WTC11 (cell line): ENCODE data around the gene NELL2. TPM values are rescaled to one million over a fixed set of nuclear protein-coding genes. Genes with fewer than 3 reads are reported as not detected.

ENCODE experiments used
- ATAC-seq: fragments of 200-7000 bp; cut with Tn5 transposase; 2 replicates; pipeline ENCODE4 v1.10.0; 2021; ENCODE audit warnings: mild to moderate bottlenecking, moderate library complexity
- CTCF ChIA-PET: fragments of 300-600 bp; sonication (Branson Sonifier 250); formaldehyde crosslinking; loops from one replicate; lab custom pipeline; 2021; ENCODE audit warnings: antibody characterized with exemption; lab: Charles Lee
- POLR2A ChIA-PET: fragments of 350-600 bp; sonication (Branson Sonifier 250); formaldehyde crosslinking; loops from one replicate; lab custom pipeline; 2021; ENCODE audit warnings: antibody characterized with exemption; lab: Charles Lee
- DNase-seq: peaks from one replicate; pipeline ENCODE4 v3.0.0; 2021; ENCODE audit warnings: low spot score
- H3K27ac Mint-ChIP-seq: 2 replicates; pipeline ENCODE4 v1.8.0; 2021; ENCODE audit warnings: mixed read lengths
- H3K27me3 Mint-ChIP-seq: 2 replicates; pipeline ENCODE4 v1.8.0; 2021; ENCODE audit warnings: low read depth, mild to moderate bottlenecking, moderate library complexity, mixed read lengths
- H3K36me3 Mint-ChIP-seq: 2 replicates; pipeline ENCODE4 v1.8.0; 2021; ENCODE audit warnings: mixed read lengths
- H3K4me1 Mint-ChIP-seq: 2 replicates; pipeline ENCODE4 v1.8.0; 2022; ENCODE audit warnings: mixed read lengths
- H3K4me3 Mint-ChIP-seq: 2 replicates; pipeline ENCODE4 v1.8.0; 2021; ENCODE audit warnings: mild to moderate bottlenecking, moderate library complexity, mixed read lengths
- H3K9me3 Mint-ChIP-seq: 2 replicates; pipeline ENCODE4 v1.8.0; 2021; ENCODE audit warnings: mixed read lengths
- CREB1 ChIP-seq: sonication (generic); formaldehyde crosslinking; IDR thresholded peaks from 2 replicates; pipeline ENCODE4 v1.8.0; 2023; ENCODE audit warnings: mild to moderate bottlenecking, missing genetic modification reagents
- EMX1 ChIP-seq: fragments of 250-450 bp; sonication (Bioruptor Pico); IDR thresholded peaks from 2 replicates; pipeline ENCODE4 v1.8.0; 2021; ENCODE audit warnings: mild to moderate bottlenecking
- ETV6 ChIP-seq: sonication (generic); formaldehyde crosslinking; IDR thresholded peaks from 2 replicates; pipeline ENCODE4 v1.8.1; 2022; ENCODE audit warnings: mild to moderate bottlenecking, missing genetic modification reagents
- FOXJ3 ChIP-seq: sonication (generic); formaldehyde crosslinking; IDR thresholded peaks from 2 replicates; pipeline ENCODE4 v1.9.0; 2021; ENCODE audit warnings: missing genetic modification reagents, mild to moderate bottlenecking, borderline replicate concordance
- GRHL2 ChIP-seq: fragments of 250-450 bp; sonication (Bioruptor Pico); IDR thresholded peaks from 2 replicates; pipeline ENCODE4 v1.8.0; 2022; ENCODE audit warnings: mild to moderate bottlenecking, moderate library complexity; ENCODE audit not compliant: insufficient replicate concordance, severe bottlenecking
- HMGA2 ChIP-seq: fragments of 250-450 bp; sonication (Bioruptor Pico); IDR thresholded peaks from 2 replicates; pipeline ENCODE4 v1.4.0; 2021; ENCODE audit warnings: mild to moderate bottlenecking, moderate library complexity
- KAT7 ChIP-seq: sonication (generic); formaldehyde crosslinking; IDR thresholded peaks from 2 replicates; pipeline ENCODE4 v1.8.1; 2023; ENCODE audit warnings: missing genetic modification reagents, mild to moderate bottlenecking, borderline replicate concordance
- NFYB ChIP-seq: sonication (generic); formaldehyde crosslinking; conservative IDR thresholded peaks from 2 replicates; pipeline ENCODE4 v1.8.0; 2022; ENCODE audit warnings: low read depth, missing genetic modification reagents
- PRRX2 ChIP-seq: fragments of 250-450 bp; sonication (Bioruptor Pico); IDR thresholded peaks from 2 replicates; pipeline ENCODE4 v1.8.0; 2021; ENCODE audit warnings: mild to moderate bottlenecking
- TEAD1 ChIP-seq: sonication (generic); formaldehyde crosslinking; IDR thresholded peaks from 2 replicates; pipeline ENCODE4 v1.8.0; 2022; ENCODE audit warnings: mild to moderate bottlenecking, missing genetic modification reagents
- TEAD4 ChIP-seq: sonication (generic); formaldehyde crosslinking; IDR thresholded peaks from 2 replicates; pipeline ENCODE4 v1.8.0; 2022; ENCODE audit warnings: mild to moderate bottlenecking, missing genetic modification reagents
- ZNF121 ChIP-seq: sonication (generic); formaldehyde crosslinking; IDR thresholded peaks from 2 replicates; pipeline ENCODE4 v1.8.0; 2023; ENCODE audit warnings: missing genetic modification reagents
- ZNF219 ChIP-seq: sonication (generic); formaldehyde crosslinking; IDR thresholded peaks from 2 replicates; pipeline ENCODE4 v1.8.0; 2023; ENCODE audit warnings: missing genetic modification reagents, mild to moderate bottlenecking, borderline replicate concordance
- ZNF396 ChIP-seq: fragments of 250-450 bp; sonication (Bioruptor Pico); IDR thresholded peaks from 2 replicates; pipeline ENCODE4 v1.8.0; 2021; ENCODE audit warnings: mild to moderate bottlenecking, moderate library complexity, borderline replicate concordance
- total RNA-seq: library from RNA; stranded (reverse); gene quantifications from 3 replicates; pipeline ENCODE4 v1.2.3, GENCODE V29; 2021
- TF ChIP-seq, protein P1 (sequence below): sonication (generic); formaldehyde crosslinking; IDR thresholded peaks from 2 replicates; pipeline ENCODE4 v1.8.1; 2023; ENCODE audit warnings: mild to moderate bottlenecking, missing genetic modification reagents, moderate library complexity
- TF ChIP-seq, protein P2 (sequence below): sonication (generic); formaldehyde crosslinking; IDR thresholded peaks from 2 replicates; pipeline ENCODE4 v1.8.1; 2022; ENCODE audit warnings: missing genetic modification reagents, borderline replicate concordance
- TF ChIP-seq, protein P3 (sequence below): fragments of 250-450 bp; sonication (Bioruptor Pico); conservative IDR thresholded peaks from 2 replicates; pipeline ENCODE4 v1.9.0; 2021; ENCODE audit warnings: mild to moderate bottlenecking
- TF ChIP-seq, protein P4 (sequence below): sonication (generic); formaldehyde crosslinking; IDR thresholded peaks from 2 replicates; pipeline ENCODE4 v1.8.0; 2022; ENCODE audit warnings: mild to moderate bottlenecking, missing genetic modification reagents
- TF ChIP-seq, protein P5 (sequence below): fragments of 200-600 bp; IDR thresholded peaks from 2 replicates; pipeline ENCODE4 v1.8.0; 2022; ENCODE audit warnings: antibody characterized with exemption
- TF ChIP-seq, protein P6 (sequence below): sonication (generic); formaldehyde crosslinking; IDR thresholded peaks from 2 replicates; pipeline ENCODE4 v1.8.1; 2022; ENCODE audit warnings: low read depth, missing genetic modification reagents, borderline replicate concordance
- TF ChIP-seq, protein P7 (sequence below): sonication (generic); formaldehyde crosslinking; IDR thresholded peaks from 2 replicates; pipeline ENCODE4 v1.8.0; 2023; ENCODE audit warnings: missing genetic modification reagents, mild to moderate bottlenecking, borderline replicate concordance

The NELL2 gene
- total RNA-seq, 1 experiment from 2014 or later: 37.4 TPM

DNA sequence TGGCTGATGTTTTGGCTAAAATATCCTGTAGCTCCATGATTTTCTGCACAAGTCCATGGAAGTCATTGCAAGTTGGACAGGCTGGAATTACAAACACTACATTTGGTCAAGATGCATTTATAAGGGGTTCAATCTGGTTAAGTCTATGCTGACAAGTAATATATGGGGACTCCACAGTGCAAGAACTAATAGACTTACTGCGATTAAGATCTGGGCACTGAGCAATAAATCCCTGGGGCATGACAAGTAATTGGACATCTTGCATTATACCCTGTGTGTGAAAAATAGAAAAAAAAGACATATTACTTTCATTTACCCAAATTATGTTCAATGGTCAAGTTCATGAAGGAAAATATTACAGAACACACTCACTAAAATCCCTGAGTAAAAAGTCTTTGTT lies 99.1 kb downstream of the NELL2 start:
- ChIA-PET CTCF (no interaction called here), POLR2A (no interaction called here)
- no peak overlapping the region for H3K27ac Mint-ChIP-seq
- H3K9me3 Mint-ChIP-seq: peaks cover 22% of the 10 kb centered on the region
- no peak overlapping the region for H3K4me3 Mint-ChIP-seq
- no peak for DNase-seq
- ATAC-seq: no peak
- TF ChIP-seq KAT7 (CRISPR knock-in tag) (no peak), HMGA2 (CRISPR knock-in tag) (no peak), EMX1 (CRISPR knock-in tag) (no peak), ZNF396 (CRISPR knock-in tag) (no peak), TEAD1 (CRISPR knock-in tag) (no peak), PRRX2 (CRISPR knock-in tag) (no peak)
- TF ChIP-seq, protein P1, sequence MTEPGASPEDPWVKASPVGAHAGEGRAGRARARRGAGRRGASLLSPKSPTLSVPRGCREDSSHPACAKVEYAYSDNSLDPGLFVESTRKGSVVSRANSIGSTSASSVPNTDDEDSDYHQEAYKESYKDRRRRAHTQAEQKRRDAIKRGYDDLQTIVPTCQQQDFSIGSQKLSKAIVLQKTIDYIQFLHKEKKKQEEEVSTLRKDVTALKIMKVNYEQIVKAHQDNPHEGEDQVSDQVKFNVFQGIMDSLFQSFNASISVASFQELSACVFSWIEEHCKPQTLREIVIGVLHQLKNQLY: no peak
- TF ChIP-seq, protein P2, sequence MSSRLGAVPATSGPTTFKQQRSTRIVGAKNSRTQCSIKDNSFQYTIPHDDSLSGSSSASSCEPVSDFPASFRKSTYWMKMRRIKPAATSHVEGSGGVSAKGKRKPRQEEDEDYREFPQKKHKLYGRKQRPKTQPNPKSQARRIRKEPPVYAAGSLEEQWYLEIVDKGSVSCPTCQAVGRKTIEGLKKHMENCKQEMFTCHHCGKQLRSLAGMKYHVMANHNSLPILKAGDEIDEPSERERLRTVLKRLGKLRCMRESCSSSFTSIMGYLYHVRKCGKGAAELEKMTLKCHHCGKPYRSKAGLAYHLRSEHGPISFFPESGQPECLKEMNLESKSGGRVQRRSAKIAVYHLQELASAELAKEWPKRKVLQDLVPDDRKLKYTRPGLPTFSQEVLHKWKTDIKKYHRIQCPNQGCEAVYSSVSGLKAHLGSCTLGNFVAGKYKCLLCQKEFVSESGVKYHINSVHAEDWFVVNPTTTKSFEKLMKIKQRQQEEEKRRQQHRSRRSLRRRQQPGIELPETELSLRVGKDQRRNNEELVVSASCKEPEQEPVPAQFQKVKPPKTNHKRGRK: no peak
- TF ChIP-seq, protein P3, sequence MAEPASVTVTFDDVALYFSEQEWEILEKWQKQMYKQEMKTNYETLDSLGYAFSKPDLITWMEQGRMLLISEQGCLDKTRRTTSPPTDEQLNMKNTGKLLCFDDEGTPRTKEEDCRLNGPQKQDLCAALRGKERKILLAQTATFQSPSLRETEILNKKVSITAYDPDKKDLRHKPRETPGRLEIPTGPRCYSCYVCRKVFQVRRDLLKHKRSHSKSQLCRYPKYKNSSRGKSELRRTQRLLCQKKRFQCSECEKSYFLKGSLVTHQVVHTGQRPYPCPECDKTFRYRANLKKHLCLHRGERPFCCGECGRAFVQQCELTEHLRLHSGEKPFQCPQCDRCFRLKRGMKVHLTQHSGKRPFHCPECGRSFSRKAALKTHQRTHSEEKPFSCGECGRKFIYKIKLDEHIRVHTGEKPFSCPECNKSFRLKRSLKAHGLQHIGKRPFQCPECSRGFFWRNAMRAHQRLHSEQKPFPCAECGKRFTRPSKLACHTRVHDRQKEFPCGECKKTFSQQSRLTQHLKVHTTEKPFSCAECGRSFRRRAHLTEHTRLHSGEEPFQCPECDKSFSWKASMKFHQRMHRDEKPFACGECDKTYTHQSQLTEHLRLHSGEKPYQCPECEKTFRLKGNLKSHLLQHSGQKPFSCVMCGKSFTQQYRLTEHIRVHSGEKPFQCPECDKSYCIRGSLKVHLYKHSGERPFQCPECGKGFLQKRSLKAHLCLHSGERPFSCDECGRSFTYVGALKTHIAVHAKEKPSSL (CRISPR knock-in tag): no peak
- peaks cover 18% of the 10 kb centered on the region for H3K36me3 Mint-ChIP-seq
- peaks cover 6% of the 10 kb centered on the region for H3K4me1 Mint-ChIP-seq
- H3K27me3 Mint-ChIP-seq: no peaks in the 10 kb centered on the region

DNA sequence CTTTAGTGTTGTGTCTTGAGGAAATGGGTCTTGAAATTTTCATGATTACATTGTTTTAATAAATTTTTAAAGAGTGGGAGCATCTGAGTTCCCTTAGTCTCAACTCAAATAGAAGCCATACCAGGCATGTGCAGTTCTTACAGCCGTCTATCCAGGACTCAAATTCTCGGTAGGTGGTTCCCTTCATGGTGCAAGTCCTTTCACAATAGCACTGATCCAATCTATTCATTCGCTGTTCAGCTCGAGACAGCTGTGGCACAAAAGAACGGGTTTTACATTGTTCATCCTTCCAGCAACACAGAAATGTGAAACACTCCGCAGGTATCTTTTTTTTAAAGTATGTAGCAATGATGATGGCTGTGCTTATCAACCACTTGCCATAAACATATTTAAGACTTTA lies 100.2 kb downstream of the NELL2 start:
- no peaks in the 10 kb centered on the region for H3K27me3 Mint-ChIP-seq
- H3K9me3 Mint-ChIP-seq: peaks cover 11% of the 10 kb centered on the region
- H3K4me1 Mint-ChIP-seq: peaks cover 18% of the 10 kb centered on the region
- POLR2A ChIA-PET: no interaction called here
- H3K36me3 Mint-ChIP-seq: peaks cover 9% of the 10 kb centered on the region
- CTCF ChIA-PET: interaction anchor here (2.1 kb wide), 1 partner anchor 99 kb away, joined by 23 read pairs; the partner anchor contains the start of gene NELL2
- DNase-seq: no peak
- H3K27ac Mint-ChIP-seq: no peak overlapping the region
- no peak overlapping the region for H3K4me3 Mint-ChIP-seq
- no peak for ATAC-seq
- TF ChIP-seq, protein P4, sequence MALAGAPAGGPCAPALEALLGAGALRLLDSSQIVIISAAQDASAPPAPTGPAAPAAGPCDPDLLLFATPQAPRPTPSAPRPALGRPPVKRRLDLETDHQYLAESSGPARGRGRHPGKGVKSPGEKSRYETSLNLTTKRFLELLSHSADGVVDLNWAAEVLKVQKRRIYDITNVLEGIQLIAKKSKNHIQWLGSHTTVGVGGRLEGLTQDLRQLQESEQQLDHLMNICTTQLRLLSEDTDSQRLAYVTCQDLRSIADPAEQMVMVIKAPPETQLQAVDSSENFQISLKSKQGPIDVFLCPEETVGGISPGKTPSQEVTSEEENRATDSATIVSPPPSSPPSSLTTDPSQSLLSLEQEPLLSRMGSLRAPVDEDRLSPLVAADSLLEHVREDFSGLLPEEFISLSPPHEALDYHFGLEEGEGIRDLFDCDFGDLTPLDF (CRISPR knock-in tag): no peak
- TF ChIP-seq ZNF121 (no peak), CREB1 (CRISPR knock-in tag) (no peak), GRHL2 (CRISPR knock-in tag) (no peak), FOXJ3 (CRISPR knock-in tag) (no peak), NFYB (CRISPR knock-in tag) (no peak), ZNF219 (CRISPR knock-in tag) (no peak), ETV6 (no peak), TEAD4 (CRISPR knock-in tag) (no peak)
- TF ChIP-seq, protein P5, sequence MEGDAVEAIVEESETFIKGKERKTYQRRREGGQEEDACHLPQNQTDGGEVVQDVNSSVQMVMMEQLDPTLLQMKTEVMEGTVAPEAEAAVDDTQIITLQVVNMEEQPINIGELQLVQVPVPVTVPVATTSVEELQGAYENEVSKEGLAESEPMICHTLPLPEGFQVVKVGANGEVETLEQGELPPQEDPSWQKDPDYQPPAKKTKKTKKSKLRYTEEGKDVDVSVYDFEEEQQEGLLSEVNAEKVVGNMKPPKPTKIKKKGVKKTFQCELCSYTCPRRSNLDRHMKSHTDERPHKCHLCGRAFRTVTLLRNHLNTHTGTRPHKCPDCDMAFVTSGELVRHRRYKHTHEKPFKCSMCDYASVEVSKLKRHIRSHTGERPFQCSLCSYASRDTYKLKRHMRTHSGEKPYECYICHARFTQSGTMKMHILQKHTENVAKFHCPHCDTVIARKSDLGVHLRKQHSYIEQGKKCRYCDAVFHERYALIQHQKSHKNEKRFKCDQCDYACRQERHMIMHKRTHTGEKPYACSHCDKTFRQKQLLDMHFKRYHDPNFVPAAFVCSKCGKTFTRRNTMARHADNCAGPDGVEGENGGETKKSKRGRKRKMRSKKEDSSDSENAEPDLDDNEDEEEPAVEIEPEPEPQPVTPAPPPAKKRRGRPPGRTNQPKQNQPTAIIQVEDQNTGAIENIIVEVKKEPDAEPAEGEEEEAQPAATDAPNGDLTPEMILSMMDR: no peak
- TF ChIP-seq, protein P6, sequence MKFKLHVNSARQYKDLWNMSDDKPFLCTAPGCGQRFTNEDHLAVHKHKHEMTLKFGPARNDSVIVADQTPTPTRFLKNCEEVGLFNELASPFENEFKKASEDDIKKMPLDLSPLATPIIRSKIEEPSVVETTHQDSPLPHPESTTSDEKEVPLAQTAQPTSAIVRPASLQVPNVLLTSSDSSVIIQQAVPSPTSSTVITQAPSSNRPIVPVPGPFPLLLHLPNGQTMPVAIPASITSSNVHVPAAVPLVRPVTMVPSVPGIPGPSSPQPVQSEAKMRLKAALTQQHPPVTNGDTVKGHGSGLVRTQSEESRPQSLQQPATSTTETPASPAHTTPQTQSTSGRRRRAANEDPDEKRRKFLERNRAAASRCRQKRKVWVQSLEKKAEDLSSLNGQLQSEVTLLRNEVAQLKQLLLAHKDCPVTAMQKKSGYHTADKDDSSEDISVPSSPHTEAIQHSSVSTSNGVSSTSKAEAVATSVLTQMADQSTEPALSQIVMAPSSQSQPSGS: no peak
- TF ChIP-seq, protein P7, sequence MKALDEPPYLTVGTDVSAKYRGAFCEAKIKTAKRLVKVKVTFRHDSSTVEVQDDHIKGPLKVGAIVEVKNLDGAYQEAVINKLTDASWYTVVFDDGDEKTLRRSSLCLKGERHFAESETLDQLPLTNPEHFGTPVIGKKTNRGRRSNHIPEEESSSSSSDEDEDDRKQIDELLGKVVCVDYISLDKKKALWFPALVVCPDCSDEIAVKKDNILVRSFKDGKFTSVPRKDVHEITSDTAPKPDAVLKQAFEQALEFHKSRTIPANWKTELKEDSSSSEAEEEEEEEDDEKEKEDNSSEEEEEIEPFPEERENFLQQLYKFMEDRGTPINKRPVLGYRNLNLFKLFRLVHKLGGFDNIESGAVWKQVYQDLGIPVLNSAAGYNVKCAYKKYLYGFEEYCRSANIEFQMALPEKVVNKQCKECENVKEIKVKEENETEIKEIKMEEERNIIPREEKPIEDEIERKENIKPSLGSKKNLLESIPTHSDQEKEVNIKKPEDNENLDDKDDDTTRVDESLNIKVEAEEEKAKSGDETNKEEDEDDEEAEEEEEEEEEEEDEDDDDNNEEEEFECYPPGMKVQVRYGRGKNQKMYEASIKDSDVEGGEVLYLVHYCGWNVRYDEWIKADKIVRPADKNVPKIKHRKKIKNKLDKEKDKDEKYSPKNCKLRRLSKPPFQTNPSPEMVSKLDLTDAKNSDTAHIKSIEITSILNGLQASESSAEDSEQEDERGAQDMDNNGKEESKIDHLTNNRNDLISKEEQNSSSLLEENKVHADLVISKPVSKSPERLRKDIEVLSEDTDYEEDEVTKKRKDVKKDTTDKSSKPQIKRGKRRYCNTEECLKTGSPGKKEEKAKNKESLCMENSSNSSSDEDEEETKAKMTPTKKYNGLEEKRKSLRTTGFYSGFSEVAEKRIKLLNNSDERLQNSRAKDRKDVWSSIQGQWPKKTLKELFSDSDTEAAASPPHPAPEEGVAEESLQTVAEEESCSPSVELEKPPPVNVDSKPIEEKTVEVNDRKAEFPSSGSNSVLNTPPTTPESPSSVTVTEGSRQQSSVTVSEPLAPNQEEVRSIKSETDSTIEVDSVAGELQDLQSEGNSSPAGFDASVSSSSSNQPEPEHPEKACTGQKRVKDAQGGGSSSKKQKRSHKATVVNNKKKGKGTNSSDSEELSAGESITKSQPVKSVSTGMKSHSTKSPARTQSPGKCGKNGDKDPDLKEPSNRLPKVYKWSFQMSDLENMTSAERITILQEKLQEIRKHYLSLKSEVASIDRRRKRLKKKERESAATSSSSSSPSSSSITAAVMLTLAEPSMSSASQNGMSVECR (CRISPR knock-in tag): no peak
